Nasal cavity respiratory epithelium epithelial cell of viscerocranial mucosa (primary cell): ENCODE measurements around the gene FMR1. TPM values are rescaled to one million over a fixed set of nuclear protein-coding genes. Genes with fewer than 3 reads are reported as not detected.

Experiments used
- total RNA-seq: library from RNA; depleted of rRNA; stranded (reverse); fragments of >200 nt; gene quantifications from 2 replicates; pipeline ENCODE4 v1.2.3, GENCODE V29; 2014

The FMR1 gene
- total RNA-seq, result 35.2 and 44.5 TPM in 2 replicates

GRCh38 chrX:147911192-147912022, at the start of gene FMR1:
Gene FMR1 (plus strand): TSS chrX:147911919. CDS start chrX:147912180, 261 bp downstream.

GRCh38 chrX:147981038-147981752, 69.5 kb downstream of the FMR1 start, which contains the start of gene FMR1NB:
Gene FMR1NB (plus strand): TSS chrX:147981337. CDS start chrX:147981403, 66 bp downstream.

Other genes starting within 250 kb of the FMR1 start
- not detected in 2 replicates for gene FMR1NB, start 69.4 kb downstream of the FMR1 start, total RNA-seq